HL-60 (cell line): ENCODE data around the gene PRL.

ENCODE experiments used
- DNase-seq, 2 experiments: peaks; one replicate each; pipeline ENCODE4 v3.0.0-alpha.2; 2010 to 2020; ENCODE audit warnings: low read depth in 1 of 2, low spot score in 1 of 2
- H3K27ac ChIP-seq: fragments of 250-450 bp; sonication (Bioruptor Pico); replicated peaks from 2 replicates; pipeline ENCODE4 v1.5.1; 2020; ENCODE audit warnings: mild to moderate bottlenecking, moderate library complexity
- H3K27me3 ChIP-seq: fragments of 250-450 bp; sonication (Bioruptor Pico); 2 replicates; pipeline ENCODE4 v1.5.1; 2021; ENCODE audit warnings: mild to moderate bottlenecking, moderate library complexity; ENCODE audit not compliant: insufficient read depth, poor library complexity, severe bottlenecking
- H3K4me3 ChIP-seq: replicated peaks from 2 replicates; pipeline ENCODE4 v1.5.1; 2011; ENCODE audit warnings: mild to moderate bottlenecking, control low read depth, low read length; ENCODE audit not compliant: insufficient read depth
- CTCF ChIP-seq: IDR thresholded peaks from one replicate; pipeline ENCODE4 v1.5.1; 2011; ENCODE audit warnings: low read length, control low read depth, inconsistent platforms; ENCODE audit not compliant: insufficient read depth
- GABPA ChIP-seq: IDR thresholded peaks from 2 replicates; pipeline ENCODE4 v1.6.1; 2012; ENCODE audit warnings: low read depth
- POLR2AphosphoS5 ChIP-seq: IDR thresholded peaks from 2 replicates; pipeline ENCODE4 v1.6.1; 2012; ENCODE audit warnings: low read depth
- REST ChIP-seq: IDR thresholded peaks from 2 replicates; pipeline ENCODE4 v1.6.1; 2012; ENCODE audit warnings: low read depth; ENCODE audit not compliant: insufficient replicate concordance
- SPI1 ChIP-seq: IDR thresholded peaks from 2 replicates; pipeline ENCODE4 v1.6.1; 2012; ENCODE audit warnings: low read depth, mild to moderate bottlenecking, borderline replicate concordance

PRL gene

GRCh38 chr6:22240025-22240424 lies 56.8 kb downstream of the PRL start:
- TF ChIP-seq SPI1, result no peak
- no peak for TF ChIP-seq CTCF
- TF ChIP-seq REST, result no peak
- TF ChIP-seq POLR2AphosphoS5, result no peak
- TF ChIP-seq GABPA, result no peak
- peak in 1 of 2 experiments; percentile 17 for DNase-seq

GRCh38 chr6:22239261-22239921 lies 57.4 kb downstream of the PRL start:
- H3K4me3 ChIP-seq, result no peak overlapping the region
- DNase-seq, result no peak
- no peaks in the 10 kb centered on the region for H3K27me3 ChIP-seq
- TF ChIP-seq REST, result no peak
- no peak for TF ChIP-seq CTCF
- TF ChIP-seq GABPA, result no peak
- no peak for TF ChIP-seq POLR2AphosphoS5
- TF ChIP-seq SPI1, result no peak
- no peak overlapping the region for H3K27ac ChIP-seq

More at GRCh38 chr6:22240025-22240424, 56.8 kb downstream of the PRL start:
- H3K27ac ChIP-seq, result no peak overlapping the region
- no peak overlapping the region for H3K4me3 ChIP-seq
- H3K27me3 ChIP-seq, result no peaks in the 10 kb centered on the region

- Histone ChIP-seq H3K4me3 (no peak overlapping the region), H3K27me3 (no peaks in the 10 kb centered on the region), H3K27ac (no peak overlapping the region)
- no peak for DNase-seq
- no peak for TF ChIP-seq GABPA
- no peak for TF ChIP-seq POLR2AphosphoS5
- no peak for TF ChIP-seq SPI1
- no peak for TF ChIP-seq CTCF
- TF ChIP-seq REST, result no peak
These were observed 58.0 kb downstream of the PRL start for GRCh38 chr6:22238861-22239260.
